ENCODE results near the gene BAG1.

DNA sequence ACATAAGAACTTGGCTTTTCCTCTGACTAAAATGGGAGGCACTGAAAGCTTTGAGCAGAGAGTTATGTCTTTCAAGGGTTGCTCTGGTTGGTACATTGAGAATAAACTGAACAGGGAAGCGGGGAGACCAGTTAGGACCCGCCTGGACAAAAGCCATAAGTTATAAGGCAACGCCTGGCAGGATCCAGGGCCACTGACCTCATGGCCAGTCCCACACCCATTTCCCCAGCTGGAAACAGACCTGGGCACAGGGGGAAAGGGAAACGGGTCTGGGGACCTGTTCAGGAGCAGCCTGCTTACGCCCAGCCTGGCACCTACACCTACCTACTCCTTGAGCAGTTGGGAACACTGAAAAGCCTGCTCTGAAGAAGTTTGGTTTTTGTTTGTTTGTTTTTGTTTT lies 23.2 kb downstream of the BAG1 start:
- TF ChIP-seq, protein P1, sequence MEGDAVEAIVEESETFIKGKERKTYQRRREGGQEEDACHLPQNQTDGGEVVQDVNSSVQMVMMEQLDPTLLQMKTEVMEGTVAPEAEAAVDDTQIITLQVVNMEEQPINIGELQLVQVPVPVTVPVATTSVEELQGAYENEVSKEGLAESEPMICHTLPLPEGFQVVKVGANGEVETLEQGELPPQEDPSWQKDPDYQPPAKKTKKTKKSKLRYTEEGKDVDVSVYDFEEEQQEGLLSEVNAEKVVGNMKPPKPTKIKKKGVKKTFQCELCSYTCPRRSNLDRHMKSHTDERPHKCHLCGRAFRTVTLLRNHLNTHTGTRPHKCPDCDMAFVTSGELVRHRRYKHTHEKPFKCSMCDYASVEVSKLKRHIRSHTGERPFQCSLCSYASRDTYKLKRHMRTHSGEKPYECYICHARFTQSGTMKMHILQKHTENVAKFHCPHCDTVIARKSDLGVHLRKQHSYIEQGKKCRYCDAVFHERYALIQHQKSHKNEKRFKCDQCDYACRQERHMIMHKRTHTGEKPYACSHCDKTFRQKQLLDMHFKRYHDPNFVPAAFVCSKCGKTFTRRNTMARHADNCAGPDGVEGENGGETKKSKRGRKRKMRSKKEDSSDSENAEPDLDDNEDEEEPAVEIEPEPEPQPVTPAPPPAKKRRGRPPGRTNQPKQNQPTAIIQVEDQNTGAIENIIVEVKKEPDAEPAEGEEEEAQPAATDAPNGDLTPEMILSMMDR (IDR thresholded peaks at IDR 0.05): no peak
- no peak for TF ChIP-seq POLR2A (IDR thresholded peaks at IDR 0.05)
